HG03565 (cell line): ENCODE data around the gene UBE2O.

ENCODE experiments used
- ATAC-seq: cut with Tn5 transposase; IDR thresholded peaks from one replicate; pipeline ENCODE4 v1.9.1; 2021; ENCODE audit warnings: mild to moderate bottlenecking, moderate library complexity; ENCODE audit not compliant: unreplicated experiment

The UBE2O gene

GRCh38 chr17:76468634-76469010 lies 15.7 kb upstream of the UBE2O start:
- ATAC-seq, result no peak

- ATAC-seq, result no peak
These were observed 15.1 kb upstream of the UBE2O start for GRCh38 chr17:76467809-76468633.

- ATAC-seq, result no peak
These were observed 14.4 kb upstream of the UBE2O start, which contains the start of gene AANAT for GRCh38 chr17:76467366-76467765. Gene AANAT (plus strand): TSS chr17:76467603. CDS start chr17:76468747, 1,144 bp downstream.

GRCh38 chr17:76466775-76467130 lies 13.8 kb upstream of the UBE2O start:
- ATAC-seq, result no peak

- no peak for ATAC-seq
These were observed 9.8 kb upstream of the UBE2O start for GRCh38 chr17:76462556-76463290.

- ATAC-seq, result no peak
These were observed 9.0 kb upstream of the UBE2O start for GRCh38 chr17:76461765-76462555.

- ATAC-seq, result no peak
These were observed 6.7 kb upstream of the UBE2O start for GRCh38 chr17:76459674-76460073.

- no peak for ATAC-seq
These were observed 5.9 kb upstream of the UBE2O start for GRCh38 chr17:76458580-76459490.

- ATAC-seq, result no peak
These were observed 435 bp upstream of the UBE2O start for GRCh38 chr17:76453431-76453743.

GRCh38 chr17:76452127-76452659 lies 759 bp downstream of the UBE2O start:
- ATAC-seq, result no peak

GRCh38 chr17:76451506-76451905 lies 1.4 kb downstream of the UBE2O start:
- no peak for ATAC-seq

- no peak for ATAC-seq
These were observed 3.8 kb downstream of the UBE2O start for GRCh38 chr17:76449126-76449525.

- ATAC-seq, result no peak
These were observed 4.9 kb downstream of the UBE2O start for GRCh38 chr17:76447931-76448652.

- ATAC-seq, result no peak
These were observed 6.3 kb downstream of the UBE2O start for GRCh38 chr17:76446449-76447231.

GRCh38 chr17:76445697-76446448 lies 7.1 kb downstream of the UBE2O start:
- no peak for ATAC-seq

GRCh38 chr17:76444518-76445311 lies 8.2 kb downstream of the UBE2O start:
- no peak for ATAC-seq
